GM12872 (cell line): Measurements from ENCODE around the gene QRSL1.

Experiments
- CTCF ChIP-seq: IDR thresholded peaks from 3 replicates; pipeline ENCODE4 v1.5.1; 2011; ENCODE audit warnings: low read depth, mild to moderate bottlenecking, low read length, moderate library complexity; ENCODE audit not compliant: insufficient read depth

Gene QRSL1

GRCh38 chr6:106617302-106617701, 12.1 kb upstream of the QRSL1 start:
- no peak for TF ChIP-seq CTCF

GRCh38 chr6:106617857-106618256, 11.5 kb upstream of the QRSL1 start:
- no peak for TF ChIP-seq CTCF

- TF ChIP-seq CTCF, result no peak
Observed at GRCh38 chr6:106618324-106618723, 11.1 kb upstream of the QRSL1 start.

GRCh38 chr6:106619223-106619622, 10.2 kb upstream of the QRSL1 start:
- TF ChIP-seq CTCF, result no peak

- TF ChIP-seq CTCF, result no peak
Observed at GRCh38 chr6:106620931-106621672, 8.3 kb upstream of the QRSL1 start.

GRCh38 chr6:106622412-106622811, 7.0 kb upstream of the QRSL1 start:
- no peak for TF ChIP-seq CTCF

GRCh38 chr6:106623039-106623438, 6.3 kb upstream of the QRSL1 start:
- no peak for TF ChIP-seq CTCF
